GM19438 (cell line): ENCODE measurements around the gene CABLES1.
A peak's percentile ranks its signal among the peaks of the same experiment; 100 is the strongest.

Source experiments
- ATAC-seq: cut with Tn5 transposase; IDR thresholded peaks from one replicate; pipeline ENCODE4 v1.9.1; 2021; ENCODE audit warnings: low read depth; ENCODE audit not compliant: unreplicated experiment

CABLES1 gene

DNA sequence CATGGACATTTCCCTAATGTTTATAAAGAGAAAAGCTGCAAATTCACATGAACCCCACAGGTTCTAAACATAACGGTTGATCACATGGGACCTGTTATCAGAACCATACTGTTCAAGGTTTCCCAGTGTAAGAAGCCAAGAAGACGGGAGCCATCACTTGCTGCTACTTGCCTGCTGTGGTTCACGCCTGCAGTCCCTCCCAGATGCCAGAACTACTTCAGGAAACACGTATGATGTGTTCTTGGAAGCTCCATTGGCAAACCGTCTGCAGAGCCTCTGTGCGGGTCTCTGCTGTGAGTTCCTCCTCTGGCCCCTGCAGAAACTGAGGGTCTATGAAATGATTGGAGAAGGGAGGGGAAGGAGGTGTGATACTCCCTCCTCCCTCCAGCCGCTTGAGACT, 75.2 kb downstream of the CABLES1 start:
- no peak for ATAC-seq

DNA sequence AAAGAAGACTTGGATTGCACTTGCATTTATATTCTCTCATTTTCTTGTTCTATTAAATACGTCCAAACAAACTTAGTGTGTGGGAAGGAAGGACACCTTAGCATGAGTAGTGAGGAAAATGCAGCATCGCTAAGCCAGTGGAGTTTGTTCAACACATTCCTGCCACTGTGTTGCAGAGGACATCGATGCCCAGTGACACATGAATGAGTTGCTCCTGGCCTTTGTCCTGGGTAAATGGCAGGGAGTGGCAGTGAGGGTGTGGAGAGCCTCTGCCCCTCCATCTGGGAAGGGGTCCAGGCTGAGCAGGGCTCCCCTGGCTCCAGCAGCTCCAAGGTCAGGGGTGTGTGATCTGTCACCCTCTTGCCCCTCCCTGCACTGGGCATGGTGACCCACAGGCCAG, 75.9 kb downstream of the CABLES1 start:
- no peak for ATAC-seq

DNA sequence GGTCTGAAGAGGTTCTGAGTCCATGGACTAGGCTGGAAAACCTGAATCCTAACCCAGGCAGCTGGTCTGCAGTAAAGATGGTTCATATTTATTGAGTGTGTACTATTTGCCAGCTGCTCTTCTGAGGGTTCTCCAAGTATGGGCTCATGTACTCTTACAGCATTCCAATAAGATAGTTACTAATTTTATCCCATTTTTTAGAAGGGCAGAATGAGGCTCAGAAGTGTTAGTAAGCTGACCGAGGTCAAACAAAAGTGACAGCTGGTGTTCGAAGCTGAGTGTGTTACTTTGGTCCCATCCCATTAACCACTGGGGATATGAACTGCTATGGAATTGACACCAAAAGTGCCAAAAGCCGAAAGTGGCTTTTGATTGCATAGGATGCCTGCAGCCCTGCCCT, 76.9 kb downstream of the CABLES1 start:
- ATAC-seq: no peak

DNA sequence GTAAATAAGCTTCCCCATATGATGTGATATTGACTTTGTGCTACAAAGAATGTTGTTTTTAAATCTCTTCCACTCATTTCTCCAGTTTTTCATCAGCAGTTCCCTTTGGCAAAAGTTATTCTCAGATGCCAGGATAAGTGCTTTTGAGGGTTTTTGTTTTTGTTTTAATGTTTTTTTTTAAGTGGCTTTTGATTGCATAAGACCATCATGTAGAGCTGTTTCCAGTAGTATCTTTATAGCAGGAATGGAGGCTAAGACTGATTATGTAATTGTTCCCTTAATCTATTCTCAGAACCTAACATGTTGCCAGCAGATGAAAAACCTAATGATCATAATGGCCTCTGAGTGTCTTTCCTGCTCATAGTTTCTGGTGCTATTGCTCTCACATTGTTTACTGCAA, 77.9 kb downstream of the CABLES1 start:
- no peak for ATAC-seq

DNA sequence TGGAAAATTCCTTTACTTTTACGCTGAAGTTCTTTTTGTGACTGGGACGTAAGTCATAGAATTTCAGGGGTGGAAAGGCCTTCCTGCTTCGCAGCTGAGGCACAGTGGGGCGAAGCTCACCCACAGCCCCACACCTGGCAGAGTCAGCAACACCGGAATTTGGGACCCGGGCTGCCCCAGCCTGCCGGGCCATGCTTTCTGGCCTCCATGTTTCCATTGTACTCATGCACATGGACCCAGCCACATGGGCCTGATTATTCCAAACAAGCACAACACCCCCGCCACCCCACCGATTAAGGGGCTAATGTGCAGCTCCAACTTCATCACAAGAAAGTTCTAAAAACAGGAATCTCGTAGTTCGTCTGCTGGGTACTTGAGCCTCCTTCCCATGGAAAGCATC, 82.5 kb downstream of the CABLES1 start:
- ATAC-seq: no peak

DNA sequence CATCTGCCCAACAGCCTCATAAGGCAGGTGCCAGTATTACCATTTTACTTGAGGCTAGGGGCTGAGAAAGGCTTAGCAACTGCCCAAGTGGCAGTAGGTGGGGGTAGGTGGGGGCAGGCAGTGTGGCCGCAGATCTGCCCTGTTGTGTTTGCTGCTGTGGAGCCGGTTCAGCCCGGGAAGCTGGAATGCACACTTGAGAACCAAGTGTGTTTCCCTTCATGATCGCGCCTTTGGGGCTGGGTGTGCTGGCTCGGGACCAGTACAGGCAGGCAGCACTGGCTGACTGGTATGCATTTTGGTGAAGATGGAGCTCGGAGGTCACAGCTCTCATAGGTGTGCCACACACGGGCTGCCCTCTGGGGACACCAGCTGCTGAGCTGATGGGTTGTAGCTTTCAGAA, 85.1 kb downstream of the CABLES1 start:
- ATAC-seq: no peak

DNA sequence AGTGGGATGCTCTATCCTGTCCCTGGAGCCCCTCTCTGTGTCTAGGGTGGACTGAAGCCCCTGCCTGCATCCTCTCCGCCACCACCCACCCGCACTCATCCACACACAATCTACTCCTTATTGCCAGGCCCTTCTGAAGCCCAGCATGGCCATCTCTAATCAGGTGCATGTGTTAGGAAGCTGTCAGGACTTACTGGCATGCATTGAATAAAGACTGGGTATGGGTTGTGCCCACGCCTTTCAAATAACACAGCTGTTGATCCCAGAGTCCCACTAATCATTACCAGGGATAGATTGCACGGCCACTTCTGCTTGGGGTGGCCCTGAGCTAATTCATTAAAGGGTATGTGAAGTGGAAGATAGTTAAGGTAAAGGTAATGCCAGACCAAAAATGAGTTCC, 88.4 kb downstream of the CABLES1 start:
- no peak for ATAC-seq

DNA sequence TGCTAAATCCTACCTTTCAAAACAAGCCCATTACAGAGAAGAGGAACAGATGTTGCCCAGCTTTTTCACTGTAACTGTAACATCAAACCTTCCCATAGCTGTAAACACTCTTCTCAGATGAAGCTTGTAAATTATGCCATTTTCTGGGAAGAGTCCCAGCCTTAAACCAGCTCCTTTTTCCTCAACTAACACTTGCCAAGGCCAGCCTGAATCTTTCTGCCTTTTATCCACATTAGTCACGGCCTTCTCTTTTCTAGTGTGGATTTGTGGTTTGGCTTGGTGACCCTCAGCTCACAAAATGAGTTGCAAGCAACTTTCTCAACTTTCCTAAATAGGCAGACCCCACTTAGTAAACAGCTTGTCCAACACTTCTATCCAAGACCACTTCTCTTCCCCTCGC, 90.2 kb downstream of the CABLES1 start:
- ATAC-seq: no peak

DNA sequence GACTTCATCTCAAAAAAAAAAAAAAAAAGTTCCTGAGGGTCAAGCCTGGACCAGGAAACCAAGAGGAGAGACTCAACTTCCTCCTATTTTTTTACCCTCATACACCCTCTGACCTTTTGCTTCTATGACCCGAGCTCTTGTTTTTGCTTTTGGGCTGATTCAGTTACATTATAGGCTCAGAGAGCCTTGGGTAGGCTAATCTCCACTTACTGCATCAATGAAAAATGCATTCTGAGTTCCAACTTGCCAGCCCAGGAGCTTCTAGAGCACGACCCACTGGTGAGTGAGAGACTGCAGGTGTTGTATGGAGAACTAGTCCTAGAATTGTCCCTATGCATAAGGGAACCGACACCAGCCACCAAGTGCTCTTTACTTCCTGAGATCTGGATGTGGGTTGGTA, 91.1 kb downstream of the CABLES1 start:
- no peak for ATAC-seq

DNA sequence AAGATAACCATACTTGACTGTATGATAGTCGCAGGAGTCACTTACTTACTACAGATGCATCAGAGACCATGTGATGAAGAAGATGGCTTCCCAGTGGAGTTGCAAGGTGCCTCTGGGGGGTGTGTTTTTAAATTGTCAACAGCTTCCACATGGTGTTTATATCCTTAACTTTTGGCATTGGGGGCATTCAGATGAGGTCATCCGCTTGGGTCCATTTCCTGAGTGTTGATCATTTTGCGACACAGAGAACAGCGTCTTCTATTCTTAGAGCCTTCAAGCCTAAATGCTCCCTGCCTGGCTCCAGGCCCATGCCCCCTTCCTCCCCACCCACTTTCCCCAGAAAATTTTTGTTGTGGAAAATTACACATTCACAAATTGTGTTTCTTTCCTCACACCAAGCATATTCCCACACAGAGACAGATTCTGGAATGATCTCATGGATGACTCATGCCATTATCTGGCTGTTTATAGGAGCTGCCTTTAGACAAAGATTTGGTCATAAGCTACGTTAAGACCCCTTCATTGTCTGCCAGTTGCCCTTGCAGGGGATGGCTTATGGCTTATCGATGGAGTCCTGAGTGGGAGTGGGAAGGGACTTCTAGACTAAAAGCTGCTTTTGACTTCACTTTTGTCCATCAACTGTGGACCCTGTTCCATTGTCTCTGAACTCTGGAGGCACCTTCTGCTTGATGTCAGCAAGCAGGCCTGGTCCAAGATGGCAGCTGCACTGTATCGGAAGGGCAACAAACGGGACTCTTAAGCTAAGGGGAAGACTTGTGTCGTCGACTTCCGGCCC, 91.8 kb downstream of the CABLES1 start:
- no peak for ATAC-seq

DNA sequence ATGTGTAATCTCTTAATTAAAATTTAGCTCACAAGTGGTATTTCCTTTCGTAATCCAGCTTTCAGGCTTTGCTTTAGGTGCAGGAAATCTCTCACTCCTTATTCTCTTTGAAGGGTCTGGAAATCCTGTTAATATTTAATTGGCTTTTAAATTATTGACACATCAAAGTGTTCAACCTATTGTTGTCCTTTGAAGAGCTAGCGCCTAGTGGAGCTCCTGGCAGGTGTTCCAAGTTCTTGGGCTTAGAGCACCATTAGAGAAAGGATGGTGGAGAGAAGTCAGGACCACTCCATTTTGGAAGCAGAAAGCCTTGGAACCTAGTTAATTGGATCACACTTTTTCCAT, 92.4 kb downstream of the CABLES1 start:
- no peak for ATAC-seq

DNA sequence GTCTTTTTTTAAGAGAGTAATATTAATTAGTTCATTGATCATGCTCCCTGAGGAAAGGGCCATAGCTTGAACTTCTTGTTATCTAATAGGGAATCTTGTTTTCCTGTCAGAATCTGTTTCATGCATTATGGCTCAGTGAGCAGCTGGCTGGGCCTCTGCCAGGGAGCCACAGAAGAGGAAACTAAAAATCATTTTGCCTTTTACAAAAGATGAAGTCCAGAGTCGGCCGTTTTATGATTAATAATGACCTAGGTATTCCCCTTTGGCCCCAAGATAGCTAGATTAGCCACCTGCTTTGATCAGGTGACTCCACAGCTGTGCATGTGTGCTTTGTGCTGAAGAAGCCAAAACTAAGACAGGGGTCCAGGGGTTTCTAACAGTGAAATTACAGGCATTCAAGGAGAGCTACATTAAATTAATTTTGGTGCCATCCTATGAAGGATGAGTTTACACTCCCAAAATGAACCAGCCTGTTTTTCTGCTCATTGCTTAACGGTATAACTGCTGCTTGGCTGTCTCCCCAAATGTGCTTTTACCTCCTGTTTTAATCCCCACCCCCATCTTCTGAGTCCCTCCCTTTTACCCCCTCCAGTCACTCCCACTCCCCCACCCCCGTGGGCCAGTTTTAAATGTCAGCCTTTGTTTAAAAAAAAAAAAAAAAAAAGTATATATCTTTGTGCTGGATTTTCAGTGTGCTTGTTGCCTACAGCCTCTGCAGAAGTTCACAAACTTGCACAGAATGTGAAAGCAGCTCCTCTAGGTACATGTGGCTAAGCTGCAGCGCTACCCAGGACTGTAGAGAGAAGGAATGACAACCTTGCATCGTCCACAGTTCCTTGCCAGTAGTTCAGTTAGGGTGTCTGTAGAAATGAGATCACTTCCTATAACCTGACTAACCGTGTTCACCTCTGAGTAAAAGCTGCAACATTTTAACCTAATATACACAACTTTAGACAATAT, 93.1 kb downstream of the CABLES1 start:
- peak; percentile 39 for ATAC-seq

DNA sequence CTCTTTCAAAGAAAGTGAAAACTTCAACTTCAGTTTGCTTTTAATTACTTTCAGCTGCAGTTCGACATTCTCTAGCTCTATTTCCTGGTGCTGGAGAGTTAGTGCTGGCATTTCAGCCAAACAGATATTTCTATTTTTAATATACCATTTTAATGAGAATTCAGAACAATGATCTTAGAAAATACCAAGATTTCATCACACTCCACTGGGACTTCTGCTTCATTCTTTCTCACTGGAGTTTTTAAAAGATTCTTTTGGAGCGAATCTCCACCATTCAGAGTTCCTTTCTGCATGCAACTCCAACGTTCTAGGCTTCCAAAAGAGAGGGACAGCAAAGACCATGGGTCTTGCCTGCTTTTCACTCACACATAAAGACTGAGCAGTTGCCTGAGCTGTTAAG, 94.2 kb downstream of the CABLES1 start:
- no peak for ATAC-seq

DNA sequence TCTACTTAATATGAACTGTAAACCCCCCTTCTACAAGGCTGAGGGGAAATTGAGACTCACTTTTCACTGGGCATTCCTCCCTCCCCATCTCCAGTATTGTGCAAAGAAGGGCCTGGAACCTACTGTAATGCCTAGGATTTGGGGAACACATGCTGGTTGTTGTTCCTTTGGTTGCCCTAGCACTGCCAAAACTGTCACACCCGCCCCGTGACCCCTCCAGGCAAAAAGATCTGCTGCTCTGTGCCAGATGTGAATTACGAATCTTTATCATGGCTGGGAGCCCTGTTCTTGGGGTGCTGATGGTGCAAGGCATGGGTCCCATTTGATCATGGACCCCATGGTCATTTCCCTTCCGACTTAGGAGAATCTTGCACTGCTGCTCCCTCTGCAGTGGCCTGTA, 95.4 kb downstream of the CABLES1 start:
- ATAC-seq: no peak

DNA sequence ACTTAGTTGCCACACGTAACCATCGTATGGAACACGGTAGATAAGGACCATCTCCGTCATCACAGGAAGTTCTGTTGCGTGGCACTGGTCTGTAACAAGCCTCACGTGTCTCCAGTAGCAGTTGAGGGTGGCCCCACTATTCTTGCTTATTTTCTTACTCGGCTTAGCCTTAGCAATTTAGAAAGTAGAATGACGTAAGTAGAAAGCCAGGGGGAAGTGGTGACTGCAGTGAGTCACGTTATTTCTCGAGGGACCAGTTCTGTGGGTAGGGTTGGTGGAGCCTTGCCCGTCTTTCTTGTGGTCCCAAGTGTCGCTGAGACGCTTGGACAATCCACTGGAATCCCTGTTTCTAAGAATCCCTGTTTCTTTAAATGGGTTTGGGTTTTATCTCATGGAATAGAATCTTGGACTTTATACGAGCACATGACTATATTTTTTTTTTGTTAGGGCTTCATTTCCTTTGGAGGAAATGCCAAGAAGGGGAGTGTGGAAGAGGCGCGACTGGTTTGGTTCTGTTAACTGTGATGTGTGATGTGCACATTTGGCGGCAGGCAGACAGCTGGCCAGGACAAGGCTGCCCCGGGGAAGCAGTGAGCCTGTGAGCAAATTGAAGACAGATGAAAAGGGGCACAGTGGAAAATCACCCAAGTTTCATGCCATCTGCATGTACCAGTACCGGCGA, 96.2 kb downstream of the CABLES1 start:
- peak; percentile 80 for ATAC-seq

DNA sequence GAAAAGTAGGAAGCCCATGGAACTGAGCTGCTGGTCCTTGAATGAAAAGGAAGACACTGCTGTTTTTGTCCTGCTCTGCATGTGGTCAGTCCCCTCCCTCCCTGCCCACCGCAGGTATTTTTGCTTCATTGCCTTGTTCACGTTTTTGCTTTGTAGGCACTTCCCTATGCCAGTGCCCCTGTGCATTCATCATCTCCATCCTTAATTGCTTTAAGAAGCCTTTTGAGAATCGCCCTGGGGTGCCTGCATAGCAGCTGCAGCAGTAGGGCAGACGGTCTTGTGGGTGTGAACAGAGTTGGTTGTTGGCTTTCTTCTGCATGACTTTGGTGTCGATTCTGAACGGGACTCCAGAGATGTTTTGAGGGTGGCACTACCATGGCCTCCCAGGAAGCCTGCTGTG, 97.0 kb downstream of the CABLES1 start:
- no peak for ATAC-seq

DNA sequence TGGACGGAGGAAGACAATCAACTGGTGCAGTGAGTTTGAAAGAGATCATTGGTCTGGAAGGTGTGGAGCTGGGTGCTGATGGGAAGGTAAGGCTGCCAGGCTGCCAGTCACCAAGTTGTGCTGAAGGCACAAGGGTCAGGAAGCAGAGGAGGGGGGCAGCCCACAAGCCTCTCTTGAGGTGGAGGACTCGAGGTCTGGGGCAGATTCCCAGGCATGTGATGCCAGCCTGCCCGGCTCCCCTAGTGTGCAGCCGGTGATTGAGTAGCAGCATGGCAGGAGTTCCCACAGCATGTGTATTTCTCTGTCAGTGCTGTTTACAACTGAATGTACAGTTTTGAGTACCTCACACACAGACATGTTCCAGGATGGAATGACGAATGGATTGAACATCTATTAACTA, 99.3 kb downstream of the CABLES1 start:
- ATAC-seq: no peak

DNA sequence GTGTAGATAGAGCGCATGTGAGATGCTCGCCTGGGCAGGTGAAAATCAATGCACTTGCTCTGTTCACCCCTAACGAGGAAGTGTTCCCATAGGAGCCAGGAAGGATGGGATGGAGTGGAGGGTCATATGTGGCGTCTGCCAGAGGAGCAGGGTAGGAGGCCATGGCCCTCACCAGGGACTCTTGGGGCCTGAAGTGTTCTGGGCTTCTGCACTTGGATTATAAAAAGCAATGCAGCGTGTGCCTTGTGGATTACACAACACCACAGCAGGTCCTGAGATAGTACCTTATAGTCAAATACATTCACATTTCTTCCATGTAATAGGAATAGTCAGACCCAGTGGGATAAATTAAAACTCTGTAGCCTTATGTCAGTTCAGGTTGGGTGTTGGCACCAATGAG, 100.1 kb downstream of the CABLES1 start:
- no peak for ATAC-seq

DNA sequence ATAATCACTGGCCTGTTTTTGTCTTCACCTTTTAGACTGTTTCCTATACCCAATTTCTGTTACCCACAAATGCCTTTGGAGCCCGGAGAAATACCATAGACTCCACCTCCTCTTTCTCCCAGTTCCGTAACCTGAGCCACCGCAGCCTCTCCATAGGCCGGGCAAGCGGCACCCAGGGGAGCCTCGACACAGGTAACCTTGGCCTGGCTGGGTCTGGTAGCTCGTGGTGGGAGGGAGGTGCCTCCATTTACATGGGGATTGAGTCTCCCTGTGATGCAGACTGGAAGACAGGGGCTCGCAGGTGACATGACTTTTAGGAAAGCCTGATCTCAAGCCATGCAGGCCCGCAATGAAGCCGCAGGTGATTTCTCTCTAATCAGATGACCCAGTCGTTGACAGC, 100.6 kb downstream of the CABLES1 start:
- no peak for ATAC-seq

DNA sequence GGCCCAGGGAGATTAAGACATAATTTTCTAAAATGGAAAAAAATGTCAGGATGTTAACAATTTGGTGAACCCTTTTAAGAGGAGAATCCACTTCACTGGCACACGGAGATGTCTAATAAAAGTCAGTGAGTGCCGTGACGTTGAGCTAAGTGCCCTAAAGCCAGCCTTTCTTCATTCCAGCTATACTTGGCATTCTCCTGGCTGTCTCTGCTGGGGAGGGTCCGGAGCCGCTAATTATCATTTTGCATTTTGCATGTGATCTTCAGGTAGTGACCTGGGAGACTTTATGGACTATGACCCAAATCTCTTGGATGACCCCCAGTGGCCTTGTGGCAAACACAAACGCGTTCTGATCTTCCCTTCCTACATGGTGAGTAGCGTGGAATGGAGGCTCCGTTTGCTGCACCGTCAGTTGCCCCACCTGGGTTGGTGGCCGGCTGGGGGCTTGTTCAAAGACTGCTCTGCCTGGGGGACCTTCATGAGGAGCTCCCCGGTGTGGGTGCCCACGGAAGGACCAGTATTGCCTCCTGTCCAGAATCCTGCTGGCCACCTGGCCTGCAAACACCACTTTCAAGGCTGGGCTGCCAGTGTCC, 101.7 kb downstream of the CABLES1 start:
- no peak for ATAC-seq
